MM.1S (cell line): Measurements from ENCODE around the gene FIGLA.

ENCODE experiments used
- EZH2phosphoT487 ChIP-seq: fragments of 300-600 bp; sonication (generic); IDR thresholded peaks from 2 replicates; pipeline ENCODE4 v1.6.1; 2018; ENCODE audit warnings: antibody characterized with exemption, low read length
- TF ChIP-seq, protein P1 (sequence below): fragments of 300-600 bp; sonication (generic); IDR thresholded peaks from 2 replicates; pipeline ENCODE4 v1.5.1; 2016; ENCODE audit warnings: antibody characterized with exemption, low read length, mixed read lengths

DNA sequence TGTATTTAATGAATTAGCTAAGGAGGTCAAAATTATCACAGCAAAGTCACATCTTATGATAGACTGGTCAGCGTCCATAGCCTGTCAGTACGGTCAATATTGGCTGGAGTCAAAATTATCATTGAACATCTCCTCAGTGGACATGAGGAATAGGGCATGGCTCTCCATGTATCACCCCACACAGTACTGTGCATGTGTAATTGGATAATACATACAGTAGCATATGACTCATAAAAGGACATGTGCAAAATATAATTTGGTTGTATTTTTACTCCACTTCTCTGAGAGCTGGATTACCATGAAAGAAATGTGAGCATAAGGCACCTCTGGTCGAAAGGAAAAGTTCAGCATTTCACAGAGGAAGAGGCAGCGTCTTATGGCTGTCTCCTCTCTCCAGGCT is 47.4 kb downstream of the FIGLA start:
- TF ChIP-seq, protein P1, sequence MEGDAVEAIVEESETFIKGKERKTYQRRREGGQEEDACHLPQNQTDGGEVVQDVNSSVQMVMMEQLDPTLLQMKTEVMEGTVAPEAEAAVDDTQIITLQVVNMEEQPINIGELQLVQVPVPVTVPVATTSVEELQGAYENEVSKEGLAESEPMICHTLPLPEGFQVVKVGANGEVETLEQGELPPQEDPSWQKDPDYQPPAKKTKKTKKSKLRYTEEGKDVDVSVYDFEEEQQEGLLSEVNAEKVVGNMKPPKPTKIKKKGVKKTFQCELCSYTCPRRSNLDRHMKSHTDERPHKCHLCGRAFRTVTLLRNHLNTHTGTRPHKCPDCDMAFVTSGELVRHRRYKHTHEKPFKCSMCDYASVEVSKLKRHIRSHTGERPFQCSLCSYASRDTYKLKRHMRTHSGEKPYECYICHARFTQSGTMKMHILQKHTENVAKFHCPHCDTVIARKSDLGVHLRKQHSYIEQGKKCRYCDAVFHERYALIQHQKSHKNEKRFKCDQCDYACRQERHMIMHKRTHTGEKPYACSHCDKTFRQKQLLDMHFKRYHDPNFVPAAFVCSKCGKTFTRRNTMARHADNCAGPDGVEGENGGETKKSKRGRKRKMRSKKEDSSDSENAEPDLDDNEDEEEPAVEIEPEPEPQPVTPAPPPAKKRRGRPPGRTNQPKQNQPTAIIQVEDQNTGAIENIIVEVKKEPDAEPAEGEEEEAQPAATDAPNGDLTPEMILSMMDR, result no peak
- no peak for TF ChIP-seq EZH2phosphoT487
